HepG2 (cell line): Measurements from ENCODE around the gene SLC25A25.

ENCODE experiments used
- ARNT ChIP-seq: fragments of 450-650 bp; IDR thresholded peaks from 2 replicates; pipeline ENCODE4 v1.6.1; 2017
- MXI1 ChIP-seq: IDR thresholded peaks from 3 replicates; pipeline ENCODE4 v1.6.1; 2012; ENCODE audit warnings: low read depth, low read length, inconsistent platforms, borderline replicate concordance
- YY1 ChIP-seq: IDR thresholded peaks from 2 replicates; pipeline ENCODE4 v1.6.1; 2011; ENCODE audit warnings: low read length, low read depth, moderate library complexity, mild to moderate bottlenecking; ENCODE audit not compliant: insufficient read depth, insufficient replicate concordance
- ZBTB33 ChIP-seq: sonication (generic); formaldehyde crosslinking; IDR thresholded peaks from 2 replicates; pipeline ENCODE4 v1.4.0; 2020; ENCODE audit warnings: missing genetic modification reagents
- ZNF776 ChIP-seq: sonication (generic); formaldehyde crosslinking; IDR thresholded peaks from 2 replicates; pipeline ENCODE4 v1.4.0; 2020; ENCODE audit warnings: mild to moderate bottlenecking, missing genetic modification reagents
- ZNF780A ChIP-seq: sonication (generic); formaldehyde crosslinking; IDR thresholded peaks from 2 replicates; pipeline ENCODE4 v1.8.0; 2022; ENCODE audit warnings: mild to moderate bottlenecking, missing genetic modification reagents, moderate library complexity
- TF ChIP-seq, protein P1 (sequence below): sonication (generic); formaldehyde crosslinking; IDR thresholded peaks from 2 replicates; pipeline ENCODE4 v1.4.0; 2020; ENCODE audit warnings: missing genetic modification reagents

GRCh38 chr9:128045831-128046230 is 22.2 kb upstream of the SLC25A25 start:
- TF ChIP-seq ZBTB33 (CRISPR knock-in tag) (no peak), ARNT (no peak), ZNF776 (no peak), MXI1 (no peak), YY1 (no peak), ZNF780A (CRISPR knock-in tag) (no peak)
- TF ChIP-seq, protein P1, sequence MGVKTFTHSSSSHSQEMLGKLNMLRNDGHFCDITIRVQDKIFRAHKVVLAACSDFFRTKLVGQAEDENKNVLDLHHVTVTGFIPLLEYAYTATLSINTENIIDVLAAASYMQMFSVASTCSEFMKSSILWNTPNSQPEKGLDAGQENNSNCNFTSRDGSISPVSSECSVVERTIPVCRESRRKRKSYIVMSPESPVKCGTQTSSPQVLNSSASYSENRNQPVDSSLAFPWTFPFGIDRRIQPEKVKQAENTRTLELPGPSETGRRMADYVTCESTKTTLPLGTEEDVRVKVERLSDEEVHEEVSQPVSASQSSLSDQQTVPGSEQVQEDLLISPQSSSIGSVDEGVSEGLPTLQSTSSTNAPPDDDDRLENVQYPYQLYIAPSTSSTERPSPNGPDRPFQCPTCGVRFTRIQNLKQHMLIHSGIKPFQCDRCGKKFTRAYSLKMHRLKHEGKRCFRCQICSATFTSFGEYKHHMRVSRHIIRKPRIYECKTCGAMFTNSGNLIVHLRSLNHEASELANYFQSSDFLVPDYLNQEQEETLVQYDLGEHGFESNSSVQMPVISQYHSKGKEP (CRISPR knock-in tag): no peak
